OCI-LY1 (cell line): ENCODE measurements around the gene NKD1.

Source experiments
- H2AFZ ChIP-seq: fragments of 200-600 bp; sonication (generic), shearing (Covaris generic); 2 replicates; pipeline ENCODE4 v1.6.0; 2014; ENCODE audit warnings: antibody characterized with exemption, mild to moderate bottlenecking, low read length
- H3F3A ChIP-seq: fragments of 200-600 bp; sonication (generic), shearing (Covaris generic); 2 replicates; pipeline ENCODE4 v1.6.0; 2014; ENCODE audit warnings: mild to moderate bottlenecking, antibody characterized with exemption, low read length, moderate library complexity; ENCODE audit not compliant: insufficient read depth
- H3K27ac ChIP-seq: fragments of 200-600 bp; sonication (generic); 2 replicates; pipeline ENCODE4 v1.5.1; 2014; ENCODE audit warnings: low read length, mixed run types, mild to moderate bottlenecking, low read depth; ENCODE audit not compliant: poor library complexity, severe bottlenecking
- H3K27me3 ChIP-seq: fragments of 200-600 bp; sonication (generic); 2 replicates; pipeline ENCODE4 v1.6.0; 2014; ENCODE audit warnings: antibody characterized with exemption, mild to moderate bottlenecking, low read length, moderate library complexity; ENCODE audit not compliant: insufficient read depth
- H3K36me3 ChIP-seq: fragments of 200-600 bp; sonication (generic); 2 replicates; pipeline ENCODE4 v1.6.1; 2014; ENCODE audit warnings: mild to moderate bottlenecking, antibody characterized with exemption, low read length, moderate library complexity, mixed read lengths; ENCODE audit not compliant: insufficient read depth
- H3K4me1 ChIP-seq: fragments of 200-600 bp; sonication (generic); 2 replicates; pipeline ENCODE4 v1.5.1; 2014; ENCODE audit warnings: mild to moderate bottlenecking, low read length, moderate library complexity; ENCODE audit not compliant: insufficient read depth, severe bottlenecking
- H3K4me2 ChIP-seq: fragments of 200-600 bp; sonication (generic), shearing (Covaris generic); 2 replicates; pipeline ENCODE4 v1.6.1; 2014; ENCODE audit warnings: low read length
- H3K4me3 ChIP-seq: fragments of 200-600 bp; sonication (generic); 2 replicates; pipeline ENCODE4 v1.5.1; 2014; ENCODE audit warnings: low read length, low read depth, mild to moderate bottlenecking, mixed read lengths; ENCODE audit not compliant: poor library complexity, severe bottlenecking
- H3K79me2 ChIP-seq: fragments of 200-600 bp; shearing (Covaris generic); 2 replicates; pipeline ENCODE4 v1.6.1; 2016; ENCODE audit warnings: mixed run types, low read length, mixed read lengths; ENCODE audit not compliant: insufficient read depth
- H3K9ac ChIP-seq: fragments of 200-600 bp; sonication (generic), shearing (Covaris generic); 2 replicates; pipeline ENCODE4 v1.6.1; 2014; ENCODE audit warnings: mild to moderate bottlenecking, low read length, mixed read lengths
- H3K9me2 ChIP-seq: fragments of 200-600 bp; sonication (generic), shearing (Covaris generic); 2 replicates; pipeline ENCODE4 v1.6.1; 2014; ENCODE audit warnings: low read depth, mild to moderate bottlenecking, low read length, mixed read lengths
- H3K9me3 ChIP-seq: fragments of 200-600 bp; shearing (Covaris generic); 2 replicates; pipeline ENCODE4 v1.6.1; 2014; ENCODE audit warnings: low read length, mixed read lengths
- H4K20me1 ChIP-seq: fragments of 200-600 bp; sonication (generic), shearing (Covaris generic); 2 replicates; pipeline ENCODE4 v1.6.0; 2016; ENCODE audit warnings: mild to moderate bottlenecking, low read length; ENCODE audit not compliant: insufficient read depth
- CTCF ChIP-seq: fragments of 200-600 bp; sonication (generic), shearing (Covaris generic); IDR thresholded peaks from 2 replicates; pipeline ENCODE4 v1.5.1; 2017; ENCODE audit warnings: mild to moderate bottlenecking, antibody characterized with exemption, low read length, moderate library complexity, mixed read lengths
- EZH2 ChIP-seq: fragments of 200-600 bp; sonication (generic), shearing (Covaris generic); IDR thresholded peaks from 2 replicates; pipeline ENCODE4 v1.8.0; 2017; ENCODE audit warnings: borderline replicate concordance, mixed run types, mild to moderate bottlenecking, antibody characterized with exemption, low read length, moderate library complexity, mixed read lengths

The NKD1 gene

GRCh38 chr16:50602126-50602525, 53.9 kb downstream of the NKD1 start:
- Histone ChIP-seq H3K4me1 (no peaks in the 10 kb centered on the region), H3K27me3 (0 out of 2 replicates have a peak, but pooled peaks cover 16% of the 10 kb centered on the region), H3K9me3 (no peaks in the 10 kb centered on the region), H4K20me1 (no peaks in the 10 kb centered on the region), H3K27ac (no peak overlapping the region), H3F3A (no peaks in the 10 kb centered on the region), H3K4me3 (no peak overlapping the region), H2AFZ (no peak overlapping the region), H3K36me3 (no peaks in the 10 kb centered on the region), H3K4me2 (no peak overlapping the region), H3K9ac (no peak overlapping the region), H3K9me2 (no peaks in the 10 kb centered on the region), H3K79me2 (no peaks in the 10 kb centered on the region)
- TF ChIP-seq EZH2: no peak
- TF ChIP-seq CTCF: no peak

GRCh38 chr16:50602531-50603205, 54.5 kb downstream of the NKD1 start:
- Histone ChIP-seq H3K9me3 (no peaks in the 10 kb centered on the region), H3K4me2 (no peak overlapping the region), H3K27me3 (0 out of 2 replicates have a peak, but pooled peaks cover 16% of the 10 kb centered on the region), H4K20me1 (no peaks in the 10 kb centered on the region), H3F3A (no peaks in the 10 kb centered on the region), H3K9me2 (no peaks in the 10 kb centered on the region), H3K4me3 (no peak overlapping the region), H3K79me2 (no peaks in the 10 kb centered on the region), H2AFZ (no peak overlapping the region), H3K27ac (no peak overlapping the region), H3K36me3 (no peaks in the 10 kb centered on the region), H3K4me1 (no peaks in the 10 kb centered on the region), H3K9ac (no peak overlapping the region)
- TF ChIP-seq EZH2 (no peak), CTCF (no peak)

GRCh38 chr16:50603206-50604064, 55.2 kb downstream of the NKD1 start:
- TF ChIP-seq CTCF: no peak
- no peak for TF ChIP-seq EZH2
- no peaks in the 10 kb centered on the region for H3K4me1 ChIP-seq
- no peaks in the 10 kb centered on the region for H3K9me3 ChIP-seq
- H3K9ac ChIP-seq: no peak overlapping the region
- H3K4me2 ChIP-seq: no peak overlapping the region
- no peak overlapping the region for H2AFZ ChIP-seq
- 0 out of 2 replicates have a peak, but pooled peaks cover 9% of the 10 kb centered on the region for H3K27me3 ChIP-seq
- no peaks in the 10 kb centered on the region for H3K36me3 ChIP-seq
- H3F3A ChIP-seq: no peaks in the 10 kb centered on the region
- no peaks in the 10 kb centered on the region for H3K9me2 ChIP-seq
- no peak overlapping the region for H3K27ac ChIP-seq
- no peaks in the 10 kb centered on the region for H4K20me1 ChIP-seq
- H3K79me2 ChIP-seq: no peaks in the 10 kb centered on the region
- no peak overlapping the region for H3K4me3 ChIP-seq
